ENCODE results near the gene POC1B.

POC1B gene

GRCh38 chr12:89373763-89374572 lies 151.9 kb downstream of the POC1B start:
- H3K4me2 ChIP-seq (ENCODE audit: low read length), result no peak overlapping the region
- no peaks in the 10 kb centered on the region for H3K36me3 ChIP-seq (ENCODE audit: insufficient read depth, low read length)
- no peaks in the 10 kb centered on the region for H3K9me3 ChIP-seq (ENCODE audit: low read length)
- no peaks in the 10 kb centered on the region for H3K79me2 ChIP-seq (ENCODE audit: insufficient read depth, low read length)
- H3K27ac ChIP-seq (ENCODE audit: low read depth, low read length, poor library complexity, severe bottlenecking), result no peak overlapping the region
- TF ChIP-seq EZH2 (IDR thresholded peaks at IDR 0.05; ENCODE audit: borderline replicate concordance, low read length) (no peak), CTCF (IDR thresholded peaks at IDR 0.05; ENCODE audit: low read length) (no peak)
- no peaks in the 10 kb centered on the region for H3F3A ChIP-seq (ENCODE audit: insufficient read depth, low read length)
- H4K20me1 ChIP-seq (ENCODE audit: insufficient read depth, low read length), result no peaks in the 10 kb centered on the region
- no peaks in the 10 kb centered on the region for H3K27me3 ChIP-seq (ENCODE audit: insufficient read depth, low read length)
- H3K4me3 ChIP-seq (ENCODE audit: low read depth, low read length, poor library complexity, severe bottlenecking), result no peak overlapping the region
- no peaks in the 10 kb centered on the region for H3K4me1 ChIP-seq (ENCODE audit: insufficient read depth, low read length, severe bottlenecking)
- H3K9ac ChIP-seq (ENCODE audit: low read length), result no peak overlapping the region
- H2AFZ ChIP-seq (ENCODE audit: low read length), result no peak overlapping the region
- no peaks in the 10 kb centered on the region for H3K9me2 ChIP-seq (ENCODE audit: low read depth, low read length)

GRCh38 chr12:89372584-89373370 lies 153.1 kb downstream of the POC1B start:
- H2AFZ ChIP-seq (ENCODE audit: low read length), result no peak overlapping the region

GRCh38 chr12:89370850-89371249 lies 155.0 kb downstream of the POC1B start:
- Histone ChIP-seq H3K36me3 (ENCODE audit: insufficient read depth, low read length) (no peaks in the 10 kb centered on the region), H3K4me2 (ENCODE audit: low read length) (no peak overlapping the region), H3K4me1 (ENCODE audit: insufficient read depth, low read length, severe bottlenecking) (no peaks in the 10 kb centered on the region), H3K27ac (ENCODE audit: low read depth, low read length, poor library complexity, severe bottlenecking) (no peak overlapping the region), H3K9me2 (ENCODE audit: low read depth, low read length) (no peaks in the 10 kb centered on the region), H3F3A (ENCODE audit: insufficient read depth, low read length) (no peaks in the 10 kb centered on the region), H3K4me3 (ENCODE audit: low read depth, low read length, poor library complexity, severe bottlenecking) (no peak overlapping the region), H4K20me1 (ENCODE audit: insufficient read depth, low read length) (no peaks in the 10 kb centered on the region), H3K9me3 (ENCODE audit: low read length) (no peaks in the 10 kb centered on the region), H2AFZ (ENCODE audit: low read length) (no peak overlapping the region), H3K79me2 (ENCODE audit: insufficient read depth, low read length) (no peaks in the 10 kb centered on the region), H3K9ac (ENCODE audit: low read length) (no peak overlapping the region), H3K27me3 (ENCODE audit: insufficient read depth, low read length) (no peaks in the 10 kb centered on the region)
- no peak for TF ChIP-seq CTCF (IDR thresholded peaks at IDR 0.05; ENCODE audit: low read length)
- TF ChIP-seq EZH2 (IDR thresholded peaks at IDR 0.05; ENCODE audit: borderline replicate concordance, low read length), result no peak

More at GRCh38 chr12:89372584-89373370, 153.1 kb downstream of the POC1B start:
- H3K36me3 ChIP-seq (ENCODE audit: insufficient read depth, low read length), result no peaks in the 10 kb centered on the region
- H3F3A ChIP-seq (ENCODE audit: insufficient read depth, low read length), result no peaks in the 10 kb centered on the region
- no peaks in the 10 kb centered on the region for H3K4me1 ChIP-seq (ENCODE audit: insufficient read depth, low read length, severe bottlenecking)
- no peaks in the 10 kb centered on the region for H3K9me2 ChIP-seq (ENCODE audit: low read depth, low read length)
- no peak overlapping the region for H3K4me2 ChIP-seq (ENCODE audit: low read length)
- no peaks in the 10 kb centered on the region for H3K79me2 ChIP-seq (ENCODE audit: insufficient read depth, low read length)
- TF ChIP-seq EZH2 (IDR thresholded peaks at IDR 0.05; ENCODE audit: borderline replicate concordance, low read length) (no peak), CTCF (IDR thresholded peaks at IDR 0.05; ENCODE audit: low read length) (no peak)
- no peak overlapping the region for H3K4me3 ChIP-seq (ENCODE audit: low read depth, low read length, poor library complexity, severe bottlenecking)
- H3K27me3 ChIP-seq (ENCODE audit: insufficient read depth, low read length), result no peaks in the 10 kb centered on the region
- no peaks in the 10 kb centered on the region for H4K20me1 ChIP-seq (ENCODE audit: insufficient read depth, low read length)
- no peaks in the 10 kb centered on the region for H3K9me3 ChIP-seq (ENCODE audit: low read length)
- no peak overlapping the region for H3K27ac ChIP-seq (ENCODE audit: low read depth, low read length, poor library complexity, severe bottlenecking)
- H3K9ac ChIP-seq (ENCODE audit: low read length), result no peak overlapping the region

All from OCI-LY1 (cell line).